PFSK-1 (cell line): ENCODE measurements around the gene PPP1R9A.

Experiments used
- POLR2AphosphoS5 ChIP-seq: IDR thresholded peaks from 2 replicates; pipeline ENCODE4 v1.6.1; 2012; ENCODE audit warnings: low read depth, mild to moderate bottlenecking, control low read depth, low read length, moderate library complexity
- TAF1 ChIP-seq: IDR thresholded peaks from 2 replicates; pipeline ENCODE4 v1.6.1; 2012; ENCODE audit warnings: low read length, control low read depth, borderline replicate concordance; ENCODE audit not compliant: insufficient read depth

- TF ChIP-seq TAF1 (no peak), POLR2AphosphoS5 (no peak)
These were observed 356.5 kb downstream of the PPP1R9A start for GRCh38 chr7:95263785-95264362.
